Skeletal muscle cell (primary cell): ENCODE results near the gene C5orf47.
"Not testable (repeated sequence)": the region's sequence is repeated elsewhere in the genome, so short reads cannot be mapped to it uniquely, and the experiment has no call there.

ENCODE experiments used
- DNase-seq: peaks from one replicate; pipeline ENCODE4 v3.0.0-alpha.2; 2010; ENCODE audit warnings: low read depth
- H3K4me3 ChIP-seq: 2 replicates; pipeline ENCODE4 v1.5.1; 2011; ENCODE audit warnings: low read depth, mild to moderate bottlenecking, control low read depth, low read length, moderate library complexity

C5orf47 gene

GRCh38 chr5:173969167-173970049, 19.6 kb upstream of the C5orf47 start:
- no peak overlapping the region for H3K4me3 ChIP-seq
- DNase-seq = peak; percentile 17

GRCh38 chr5:173970878-173971650, 17.9 kb upstream of the C5orf47 start:
- no peak for DNase-seq
- H3K4me3 ChIP-seq = no peak overlapping the region

- no peak overlapping the region for H3K4me3 ChIP-seq
- no peak for DNase-seq
These were observed 17.2 kb upstream of the C5orf47 start for GRCh38 chr5:173971681-173972345.

- peak overlapping the region; percentile 53 for H3K4me3 ChIP-seq
- no peak for DNase-seq
These were observed 16.4 kb upstream of the C5orf47 start for GRCh38 chr5:173972607-173972924.

- H3K4me3 ChIP-seq = peak overlapping the region; percentile 53
- peak; percentile 27 for DNase-seq
These were observed 15.9 kb upstream of the C5orf47 start for GRCh38 chr5:173972925-173973615.

- DNase-seq = no peak
- H3K4me3 ChIP-seq = peak overlapping the region; percentile 53
These were observed 15.4 kb upstream of the C5orf47 start for GRCh38 chr5:173973616-173973969.

GRCh38 chr5:173974688-173975239, 14.2 kb upstream of the C5orf47 start:
- no peak for DNase-seq
- no peak overlapping the region for H3K4me3 ChIP-seq

- no peak overlapping the region for H3K4me3 ChIP-seq
- DNase-seq = no peak
These were observed 7.7 kb upstream of the C5orf47 start for GRCh38 chr5:173981185-173981761.

GRCh38 chr5:173984218-173984617, 4.8 kb upstream of the C5orf47 start:
- DNase-seq = no peak
- no peak overlapping the region for H3K4me3 ChIP-seq

GRCh38 chr5:173989432-173990082, 587 bp downstream of the C5orf47 start:
- no peak for DNase-seq
- no peak overlapping the region for H3K4me3 ChIP-seq

- DNase-seq = no peak
- H3K4me3 ChIP-seq = no peak overlapping the region
These were observed 8.4 kb downstream of the C5orf47 start for GRCh38 chr5:173997331-173997730.

GRCh38 chr5:173998531-173998930, 9.6 kb downstream of the C5orf47 start:
- no peak overlapping the region for H3K4me3 ChIP-seq
- DNase-seq = no peak

- DNase-seq = no peak
- H3K4me3 ChIP-seq = no peak overlapping the region
These were observed 11.1 kb downstream of the C5orf47 start for GRCh38 chr5:174000076-174000475.

GRCh38 chr5:174003795-174004194, 14.8 kb downstream of the C5orf47 start:
- DNase-seq = no peak
- H3K4me3 ChIP-seq = no peak overlapping the region

GRCh38 chr5:174008922-174009321, 20.0 kb downstream of the C5orf47 start:
- H3K4me3 ChIP-seq = no peak overlapping the region

GRCh38 chr5:174010365-174010764, 21.4 kb downstream of the C5orf47 start:
- DNase-seq = no peak
- H3K4me3 ChIP-seq = no peak overlapping the region

More at GRCh38 chr5:174008922-174009321, 20.0 kb downstream of the C5orf47 start:
- DNase-seq = no peak

GRCh38 chr5:174011441-174011840, 22.5 kb downstream of the C5orf47 start:
- H3K4me3 ChIP-seq = no peak overlapping the region
- no peak for DNase-seq

- not testable (repeated sequence) for DNase-seq, H3K4me3 ChIP-seq
These were observed 31.3 kb downstream of the C5orf47 start for GRCh38 chr5:174020069-174020927.
